Activated CD8-positive, alpha-beta memory T cell treated with anti-CD3 and anti-CD28 coated beads, Interleukin-2, amount 50 U/mL, for 1 hour (primary cell): ENCODE results near the gene PTGER2.

Source experiments
- DNase-seq: peaks from one replicate; pipeline ENCODE4 v3.0.0-alpha.2; 2020; ENCODE audit errors: extremely low read depth

Gene PTGER2, protein sequence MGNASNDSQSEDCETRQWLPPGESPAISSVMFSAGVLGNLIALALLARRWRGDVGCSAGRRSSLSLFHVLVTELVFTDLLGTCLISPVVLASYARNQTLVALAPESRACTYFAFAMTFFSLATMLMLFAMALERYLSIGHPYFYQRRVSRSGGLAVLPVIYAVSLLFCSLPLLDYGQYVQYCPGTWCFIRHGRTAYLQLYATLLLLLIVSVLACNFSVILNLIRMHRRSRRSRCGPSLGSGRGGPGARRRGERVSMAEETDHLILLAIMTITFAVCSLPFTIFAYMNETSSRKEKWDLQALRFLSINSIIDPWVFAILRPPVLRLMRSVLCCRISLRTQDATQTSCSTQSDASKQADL

GRCh38 chr14:52313903-52314594, at the start of gene PTGER2:
PTGER2 (plus strand) TSS chr14:52314312; CDS start chr14:52314549, 237 bp downstream.
- no peak for DNase-seq

- DNase-seq = no peak
Measured at GRCh38 chr14:52265253-52265652, 48.9 kb upstream of the PTGER2 start.

GRCh38 chr14:52266179-52266578, 47.9 kb upstream of the PTGER2 start:
- DNase-seq = no peak

- DNase-seq = no peak
Measured at GRCh38 chr14:52266782-52267181, 47.3 kb upstream of the PTGER2 start.

DNA sequence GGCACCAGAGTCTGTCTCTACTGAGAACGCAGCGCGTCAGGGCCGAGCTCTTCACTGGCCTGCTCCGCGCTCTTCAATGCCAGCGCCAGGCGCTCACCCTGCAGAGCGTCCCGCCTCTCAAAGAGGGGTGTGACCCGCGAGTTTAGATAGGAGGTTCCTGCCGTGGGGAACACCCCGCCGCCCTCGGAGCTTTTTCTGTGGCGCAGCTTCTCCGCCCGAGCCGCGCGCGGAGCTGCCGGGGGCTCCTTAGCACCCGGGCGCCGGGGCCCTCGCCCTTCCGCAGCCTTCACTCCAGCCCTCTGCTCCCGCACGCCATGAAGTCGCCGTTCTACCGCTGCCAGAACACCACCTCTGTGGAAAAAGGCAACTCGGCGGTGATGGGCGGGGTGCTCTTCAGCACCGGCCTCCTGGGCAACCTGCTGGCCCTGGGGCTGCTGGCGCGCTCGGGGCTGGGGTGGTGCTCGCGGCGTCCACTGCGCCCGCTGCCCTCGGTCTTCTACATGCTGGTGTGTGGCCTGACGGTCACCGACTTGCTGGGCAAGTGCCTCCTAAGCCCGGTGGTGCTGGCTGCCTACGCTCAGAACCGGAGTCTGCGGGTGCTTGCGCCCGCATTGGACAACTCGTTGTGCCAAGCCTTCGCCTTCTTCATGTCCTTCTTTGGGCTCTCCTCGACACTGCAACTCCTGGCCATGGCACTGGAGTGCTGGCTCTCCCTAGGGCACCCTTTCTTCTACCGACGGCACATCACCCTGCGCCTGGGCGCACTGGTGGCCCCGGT, 46.4 kb upstream of the PTGER2 start, which contains the start of gene PTGDR:
TSS of gene PTGDR (plus strand) at position 198 of the 778 bp plus-strand sequence. CDS start at position 315, 117 bp downstream.
- DNase-seq = peak; percentile 9

DNA sequence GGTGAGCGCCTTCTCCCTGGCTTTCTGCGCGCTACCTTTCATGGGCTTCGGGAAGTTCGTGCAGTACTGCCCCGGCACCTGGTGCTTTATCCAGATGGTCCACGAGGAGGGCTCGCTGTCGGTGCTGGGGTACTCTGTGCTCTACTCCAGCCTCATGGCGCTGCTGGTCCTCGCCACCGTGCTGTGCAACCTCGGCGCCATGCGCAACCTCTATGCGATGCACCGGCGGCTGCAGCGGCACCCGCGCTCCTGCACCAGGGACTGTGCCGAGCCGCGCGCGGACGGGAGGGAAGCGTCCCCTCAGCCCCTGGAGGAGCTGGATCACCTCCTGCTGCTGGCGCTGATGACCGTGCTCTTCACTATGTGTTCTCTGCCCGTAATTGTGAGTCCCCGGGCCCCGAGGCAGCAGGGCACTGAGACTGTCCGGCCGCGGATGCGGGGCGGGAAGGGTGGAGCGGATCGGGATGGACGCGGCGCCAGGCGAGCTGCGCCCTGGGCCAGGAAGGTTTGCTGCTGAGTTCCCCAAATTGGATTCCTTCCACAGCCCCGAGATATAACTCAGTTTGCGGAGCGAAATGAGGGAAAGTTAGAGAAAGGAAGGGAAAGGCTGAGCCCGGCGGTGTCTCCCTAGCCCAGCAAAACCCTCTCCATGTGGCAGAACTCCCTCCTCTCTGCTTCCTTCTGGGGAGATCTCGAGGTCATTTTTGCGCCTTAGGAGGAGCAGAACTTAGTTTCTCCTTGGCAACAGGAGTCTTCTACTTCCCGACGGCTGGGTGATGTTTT, 45.6 kb upstream of the PTGER2 start:
- no peak for DNase-seq

DNA sequence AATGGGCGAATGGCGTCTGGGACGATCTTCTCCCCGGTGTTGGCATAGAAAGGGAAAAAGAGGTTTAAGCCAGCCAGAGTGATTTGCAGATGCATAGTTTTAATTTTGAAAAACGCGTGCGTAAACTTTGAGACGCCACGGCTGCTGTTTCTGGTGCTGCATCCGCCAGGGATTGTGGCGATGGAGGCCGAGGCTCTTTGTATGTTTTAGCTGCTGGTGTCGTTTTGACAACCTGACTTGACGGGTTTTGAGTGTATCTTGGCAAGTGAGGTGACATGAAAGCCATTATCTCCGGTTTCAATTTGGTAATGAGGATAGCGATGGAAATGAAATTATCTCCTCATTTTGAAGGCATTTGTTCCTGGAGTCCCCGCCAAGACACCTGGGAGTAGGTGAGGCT, 45.0 kb upstream of the PTGER2 start:
- no peak for DNase-seq

GRCh38 chr14:52269982-52270381, 44.1 kb upstream of the PTGER2 start:
- no peak for DNase-seq

DNA sequence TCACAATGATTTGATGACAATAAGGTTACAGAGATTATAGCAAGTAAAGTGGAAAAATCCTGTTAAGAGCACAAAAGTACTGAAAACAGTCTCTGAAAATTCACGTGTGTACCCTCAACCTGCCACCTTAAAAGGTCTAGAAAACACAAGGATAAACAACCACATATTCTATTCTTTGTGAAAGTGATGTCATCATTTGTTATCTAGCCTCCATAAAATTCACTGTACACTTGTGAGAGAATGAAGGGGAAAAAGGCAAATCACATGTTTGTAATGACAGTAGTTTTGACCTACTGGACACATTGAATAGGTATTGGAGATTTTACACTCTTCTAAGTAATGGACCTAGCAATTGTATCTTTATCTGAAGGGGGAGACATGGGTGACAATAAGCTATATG, 42.6 kb upstream of the PTGER2 start:
- no peak for DNase-seq

GRCh38 chr14:52272375-52272774, 41.7 kb upstream of the PTGER2 start:
- no peak for DNase-seq

DNA sequence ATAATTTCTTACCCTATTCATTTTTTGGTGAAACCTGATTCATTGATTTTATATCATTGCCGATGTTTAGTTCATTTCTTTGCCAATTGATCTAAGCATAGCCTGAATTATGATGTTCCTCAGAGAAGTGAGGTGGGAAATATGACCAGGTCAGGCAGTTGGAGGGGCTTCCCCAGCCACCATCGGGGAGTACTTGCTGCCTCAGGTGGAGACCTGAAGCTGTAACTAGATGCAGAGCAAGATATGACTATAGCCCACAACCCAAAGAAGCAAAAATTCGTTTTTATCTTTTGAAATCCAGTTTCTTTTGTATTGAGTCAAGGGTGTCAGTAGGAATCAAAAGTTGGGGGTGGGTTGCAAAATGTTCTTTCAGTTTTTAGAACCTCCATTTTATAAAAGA, 38.7 kb upstream of the PTGER2 start:
- DNase-seq = no peak

GRCh38 chr14:52277552-52277951, 36.6 kb upstream of the PTGER2 start:
- DNase-seq = no peak

- no peak for DNase-seq
Measured at GRCh38 chr14:52279408-52279807, 34.7 kb upstream of the PTGER2 start.

- no peak for DNase-seq
Measured at GRCh38 chr14:52283099-52283498, 31.0 kb upstream of the PTGER2 start.

- no peak for DNase-seq
Measured at GRCh38 chr14:52286661-52287649, 27.2 kb upstream of the PTGER2 start.

- no peak for DNase-seq
Measured at GRCh38 chr14:52296378-52296777, 17.7 kb upstream of the PTGER2 start.

DNA sequence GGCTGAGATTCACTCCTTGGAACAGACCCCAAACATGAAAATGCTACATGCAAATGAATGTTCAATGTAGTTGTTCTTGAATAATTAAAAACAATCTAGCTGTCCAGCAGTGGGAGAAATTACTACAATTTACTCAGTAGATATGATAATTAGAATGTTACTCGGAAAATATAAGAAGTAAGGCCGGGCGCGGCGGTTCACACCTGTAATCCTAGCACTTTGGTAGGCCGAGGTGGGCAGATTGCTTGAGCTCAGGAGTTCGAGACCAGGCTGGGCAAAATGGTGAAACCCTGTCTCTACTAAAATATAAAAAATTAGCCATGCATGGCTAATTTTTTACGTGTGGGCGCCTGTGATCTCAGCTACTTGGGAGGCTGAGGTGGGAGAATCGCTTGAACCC, 15.3 kb upstream of the PTGER2 start:
- DNase-seq = no peak

GRCh38 chr14:52299692-52300278, 14.3 kb upstream of the PTGER2 start:
- DNase-seq = no peak

GRCh38 chr14:52303236-52303635, 10.9 kb upstream of the PTGER2 start:
- DNase-seq = no peak
